Dedifferentiated amniotic fluid mesenchymal stem cell (primary cell): ENCODE results near the gene ENTREP3.

ENCODE experiments used
- DNase-seq: peaks from one replicate; pipeline ENCODE4 v3.0.0-alpha.2; 2016; ENCODE audit errors: extremely low spot score

ENTREP3 gene

GRCh38 chr1:155198547-155198906 lies 56.8 kb downstream of the ENTREP3 start:
- DNase-seq = no peak

GRCh38 chr1:155197901-155198546 lies 57.3 kb downstream of the ENTREP3 start:
- DNase-seq = no peak
